NCI-H82 (cell line): ENCODE data around the gene HPX.

ENCODE experiments used
- DNase-seq: peaks from one replicate; lab custom pipeline; 2025; lab: John Stamatoyannopoulos, UW

HPX gene

GRCh38 chr11:6458352-6459098 is 17.7 kb upstream of the HPX start:
- DNase-seq, result no peak

GRCh38 chr11:6457581-6458320 is 17.0 kb upstream of the HPX start:
- no peak for DNase-seq

- no peak for DNase-seq
Observed at GRCh38 chr11:6456361-6457073, 15.7 kb upstream of the HPX start.

- DNase-seq, result no peak
Observed at GRCh38 chr11:6455070-6455469, 14.3 kb upstream of the HPX start.

GRCh38 chr11:6453152-6453551 is 12.4 kb upstream of the HPX start:
- DNase-seq, result no peak

GRCh38 chr11:6452219-6452618 is 11.4 kb upstream of the HPX start:
- DNase-seq, result no peak

- no peak for DNase-seq
Observed at GRCh38 chr11:6448574-6448973, 7.8 kb upstream of the HPX start.

- DNase-seq, result peak; percentile 68
Observed at GRCh38 chr11:6443269-6444003, 2.6 kb upstream of the HPX start.

- DNase-seq, result no peak
Observed at GRCh38 chr11:6442441-6442840, 1.7 kb upstream of the HPX start.

GRCh38 chr11:6438979-6439571 is 1.7 kb downstream of the HPX start:
- peak; percentile 76 for DNase-seq

- no peak for DNase-seq
Observed at GRCh38 chr11:6437993-6438392, 2.8 kb downstream of the HPX start.

GRCh38 chr11:6437423-6437822 is 3.4 kb downstream of the HPX start:
- DNase-seq, result no peak

GRCh38 chr11:6433998-6434660 is 6.7 kb downstream of the HPX start:
- no peak for DNase-seq

- DNase-seq, result no peak
Observed at GRCh38 chr11:6431861-6432260, 8.9 kb downstream of the HPX start.

GRCh38 chr11:6427516-6427915 is 13.3 kb downstream of the HPX start:
- DNase-seq, result no peak

- DNase-seq, result no peak
Observed at GRCh38 chr11:6420677-6421076, 20.1 kb downstream of the HPX start.

GRCh38 chr11:6419009-6419631 is 21.7 kb downstream of the HPX start, which contains the start of gene APBB1:
Gene APBB1 (minus strand): TSS chr11:6419094. CDS start chr11:6411347, 7,747 bp downstream.
- peak; percentile 72 for DNase-seq

GRCh38 chr11:6418557-6419008 is 22.2 kb downstream of the HPX start:
- DNase-seq, result peak; percentile 38

GRCh38 chr11:6417907-6418556 is 22.8 kb downstream of the HPX start:
- no peak for DNase-seq

- DNase-seq, result no peak
Observed at GRCh38 chr11:6415797-6416196, 25.0 kb downstream of the HPX start.
